OCI-LY3 (cell line): ENCODE measurements around the gene VPS36.

Experiments used
- EZH2phosphoT487 ChIP-seq: fragments of 200-600 bp; shearing (Covaris generic); IDR thresholded peaks from 2 replicates; pipeline ENCODE4 v1.6.1; 2018; ENCODE audit warnings: antibody characterized with exemption, mixed run types, low read depth
- TF ChIP-seq, protein P1 (sequence below): fragments of 200-600, 300-600 bp; sonication (generic); IDR thresholded peaks from 2 replicates; pipeline ENCODE4 v1.5.1; 2014; ENCODE audit warnings: antibody characterized with exemption, low read length, low read depth

DNA sequence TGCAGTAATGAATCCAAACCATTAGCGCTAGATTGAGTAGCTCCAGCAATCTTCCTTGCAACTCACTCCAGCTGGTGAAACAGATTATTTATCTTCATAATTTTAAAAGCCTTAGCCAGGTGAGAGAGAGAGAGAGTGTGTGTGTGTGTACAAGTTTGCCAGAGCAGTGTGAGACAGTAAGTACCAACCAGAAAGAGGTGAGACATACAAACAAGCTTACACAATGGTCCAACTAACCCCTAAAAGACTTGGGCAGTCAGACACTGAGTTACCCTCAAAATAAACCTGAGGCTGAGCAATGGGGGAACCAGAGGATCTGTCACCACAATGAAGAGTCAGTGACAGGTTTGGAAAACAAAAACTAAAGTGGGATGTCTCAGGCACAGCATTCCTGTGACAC, 36.4 kb downstream of the VPS36 start:
- TF ChIP-seq, protein P1, sequence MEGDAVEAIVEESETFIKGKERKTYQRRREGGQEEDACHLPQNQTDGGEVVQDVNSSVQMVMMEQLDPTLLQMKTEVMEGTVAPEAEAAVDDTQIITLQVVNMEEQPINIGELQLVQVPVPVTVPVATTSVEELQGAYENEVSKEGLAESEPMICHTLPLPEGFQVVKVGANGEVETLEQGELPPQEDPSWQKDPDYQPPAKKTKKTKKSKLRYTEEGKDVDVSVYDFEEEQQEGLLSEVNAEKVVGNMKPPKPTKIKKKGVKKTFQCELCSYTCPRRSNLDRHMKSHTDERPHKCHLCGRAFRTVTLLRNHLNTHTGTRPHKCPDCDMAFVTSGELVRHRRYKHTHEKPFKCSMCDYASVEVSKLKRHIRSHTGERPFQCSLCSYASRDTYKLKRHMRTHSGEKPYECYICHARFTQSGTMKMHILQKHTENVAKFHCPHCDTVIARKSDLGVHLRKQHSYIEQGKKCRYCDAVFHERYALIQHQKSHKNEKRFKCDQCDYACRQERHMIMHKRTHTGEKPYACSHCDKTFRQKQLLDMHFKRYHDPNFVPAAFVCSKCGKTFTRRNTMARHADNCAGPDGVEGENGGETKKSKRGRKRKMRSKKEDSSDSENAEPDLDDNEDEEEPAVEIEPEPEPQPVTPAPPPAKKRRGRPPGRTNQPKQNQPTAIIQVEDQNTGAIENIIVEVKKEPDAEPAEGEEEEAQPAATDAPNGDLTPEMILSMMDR, result no peak
- no peak for TF ChIP-seq EZH2phosphoT487
